HG03354 (cell line): Measurements from ENCODE around the gene SLC16A5.
"Not testable (repeated sequence)": the region's sequence is repeated elsewhere in the genome, so short reads cannot be mapped to it uniquely, and the experiment has no call there.

Experiments used
- ATAC-seq: cut with Tn5 transposase; IDR thresholded peaks from one replicate; pipeline ENCODE4 v1.9.1; 2021; ENCODE audit warnings: mild to moderate bottlenecking; ENCODE audit not compliant: unreplicated experiment, poor library complexity, severe bottlenecking

SLC16A5 gene

GRCh38 chr17:75130632-75131277 lies 43.0 kb downstream of the SLC16A5 start:
- ATAC-seq: peak; percentile 23

- ATAC-seq: peak; percentile 87
Observed at GRCh38 chr17:75131278-75132017, 43.7 kb downstream of the SLC16A5 start, which contains the start of gene NT5C. Gene NT5C (minus strand): TSS chr17:75131742. CDS start chr17:75131707, 35 bp downstream.

GRCh38 chr17:75132018-75133000 lies 44.6 kb downstream of the SLC16A5 start:
- not testable (repeated sequence) for ATAC-seq

GRCh38 chr17:75133001-75133400 lies 45.2 kb downstream of the SLC16A5 start:
- ATAC-seq: no peak

- ATAC-seq: not testable (repeated sequence)
Observed at GRCh38 chr17:75133607-75134347, 46.0 kb downstream of the SLC16A5 start.

GRCh38 chr17:75135452-75135851 lies 47.7 kb downstream of the SLC16A5 start:
- ATAC-seq: no peak

GRCh38 chr17:75135946-75136345 lies 48.2 kb downstream of the SLC16A5 start:
- ATAC-seq: no peak

- ATAC-seq: not testable (repeated sequence)
Observed at GRCh38 chr17:75137762-75138161, 50.0 kb downstream of the SLC16A5 start.

- ATAC-seq: no peak
Observed at GRCh38 chr17:75138519-75138918, 50.8 kb downstream of the SLC16A5 start.

GRCh38 chr17:75142236-75142971 lies 54.6 kb downstream of the SLC16A5 start:
- ATAC-seq: no peak

GRCh38 chr17:75144816-75145512 lies 57.2 kb downstream of the SLC16A5 start:
- no peak for ATAC-seq

- no peak for ATAC-seq
Observed at GRCh38 chr17:75146592-75146991, 58.8 kb downstream of the SLC16A5 start.

- ATAC-seq: no peak
Observed at GRCh38 chr17:75147878-75148546, 60.3 kb downstream of the SLC16A5 start.

- ATAC-seq: no peak
Observed at GRCh38 chr17:75151930-75152329, 64.2 kb downstream of the SLC16A5 start.

GRCh38 chr17:75152523-75152921 lies 64.8 kb downstream of the SLC16A5 start:
- no peak for ATAC-seq

- no peak for ATAC-seq
Observed at GRCh38 chr17:75152922-75153779, 65.4 kb downstream of the SLC16A5 start.

- peak; percentile 11 for ATAC-seq
Observed at GRCh38 chr17:75153780-75154194, 66.0 kb downstream of the SLC16A5 start.
